ENCODE measurements around the gene PDP2. TPM values are rescaled to one million over a fixed set of nuclear protein-coding genes. Genes with fewer than 3 reads are reported as not detected.

Gene PDP2
- total and polyA plus RNA-seq, 10 of the 15 experiments (the other 5 are each of a cell fraction or from before 2014, with no cell fraction given): 1.9 to 31.1 (median 6.2) TPM

GRCh38 chr16:66895689-66895979, 15.3 kb downstream of the PDP2 start:
- Histone ChIP-seq H3K27me3 (replicated peaks in 1 of 2; ENCODE audit: control insufficient read depth in 2 of 2, insufficient read depth in 2 of 2, low read length in 1 of 2) (no peaks in the 10 kb centered on the region), H2AFZ (ENCODE audit: control insufficient read depth, low read depth, low read length) (no peak overlapping the region), H3K4me1 (ENCODE audit: control insufficient read depth, insufficient read depth, low read length) (no peaks in the 10 kb centered on the region; the same call in 1 of the 2 replicates), H3K4me3 (no peak overlapping the region), H3K36me3 (ENCODE audit: control insufficient read depth in 2 of 2, insufficient read depth in 2 of 2, low read length in 1 of 2) (no peaks in the 10 kb centered on the region), H3K79me2 (ENCODE audit: control insufficient read depth, insufficient read depth, low read length) (no peaks in the 10 kb centered on the region), H3K9ac (ENCODE audit: control insufficient read depth, insufficient read depth, low read length) (no peak overlapping the region), H3K4me2 (ENCODE audit: control insufficient read depth, insufficient read depth) (no peak overlapping the region), H3K27ac (ENCODE audit: control insufficient read depth, insufficient read depth) (no peak overlapping the region), H4K20me1 (ENCODE audit: control insufficient read depth, insufficient read depth) (no peaks in the 10 kb centered on the region), H3K9me3 (replicated peaks; ENCODE audit: control insufficient read depth, insufficient read depth, low read length) (no peaks in the 10 kb centered on the region)
- ATAC-seq (no peak), FAIRE-seq (no peak), DNase-seq (ENCODE audit: low read depth, low spot score) (no peak)
- in situ Hi-C loops (cut with MboI): no loop called here
- ChIA-PET RAD21 (ENCODE audit: unreplicated experiment) (interaction anchor here (1.0 to 1.9 kb wide), 7 partner anchors 10 to 258 kb away, joined by 3 to 6 read pairs (median 4); partner anchors contain the start of gene PDP2), SMC1A (ENCODE audit: uncharacterized antibody, unreplicated experiment) (interaction anchor here (1.0 to 3.0 kb wide), 5 partner anchors 10 to 122 kb away, joined by 3 to 9 read pairs (median 3); no protein-coding TSS in a partner anchor), POLR2A (interaction anchor here (1.0 kb wide), 1 partner anchor 13 kb away, joined by 3 read pairs; no protein-coding TSS in a partner anchor), CTCF (interaction anchor here (0.7 to 9.7 kb wide), 19 partner anchors 8 to 89 kb away, joined by 3 to 77 read pairs (median 4); partner anchors contain the start of genes CDH16, PDP2 and RRAD)
- no TSS peak for BruUV-seq (replicated peaks)
- TF ChIP-seq EGR1 (IDR thresholded peaks at IDR 0.05; ENCODE audit: borderline replicate concordance in 1 of 2, low read depth in 2 of 2, low read length in 2 of 2): no peak
- no peak for TF ChIP-seq KAT2A (conservative IDR thresholded peaks at IDR 0.05; ENCODE audit: control insufficient read depth, low read depth, low read length)
- no peak for TF ChIP-seq DPF2 (IDR thresholded peaks at IDR 0.05)
- no peak for TF ChIP-seq NR2C1 (IDR thresholded peaks at IDR 0.05)
- TF ChIP-seq POU2F2 (IDR thresholded peaks at IDR 0.05; ENCODE audit: borderline replicate concordance, low read depth, low read length): no peak
- TF ChIP-seq SIN3A (IDR thresholded peaks at IDR 0.05; ENCODE audit: low read depth, low read length): no peak
- TF ChIP-seq ZBED1 (IDR thresholded peaks at IDR 0.05; ENCODE audit: borderline replicate concordance): no peak
- no peak for TF ChIP-seq MEF2A (IDR thresholded peaks at IDR 0.05; ENCODE audit: insufficient read depth, low read depth, low read length)
- no peak for TF ChIP-seq CUX1 (IDR thresholded peaks at IDR 0.05; ENCODE audit: insufficient replicate concordance, low read depth, low read length)
- no peak for TF ChIP-seq TAF1 (IDR thresholded peaks at IDR 0.05; ENCODE audit: borderline replicate concordance, low read depth, low read length)
- TF ChIP-seq RELB (IDR thresholded peaks at IDR 0.05; ENCODE audit: low read depth): no peak
- no peak for TF ChIP-seq ATF7 (IDR thresholded peaks at IDR 0.05; ENCODE audit: low read depth)
- no peak for TF ChIP-seq HSF1 (IDR thresholded peaks at IDR 0.05; ENCODE audit: low read depth, low read length)
- no peak for TF ChIP-seq POLR2AphosphoS5 (IDR thresholded peaks at IDR 0.05; ENCODE audit: low read length)
- TF ChIP-seq TCF12 (IDR thresholded peaks at IDR 0.05; ENCODE audit: low read depth, low read length): no peak
- TF ChIP-seq RAD51 (IDR thresholded peaks at IDR 0.05): no peak
- TF ChIP-seq HDGF (IDR thresholded peaks at IDR 0.05): no peak
- 95% methylated on average over 5 of the region's 5 CpGs for WGBS (ENCODE audit: insufficient coverage, insufficient replicate concordance, low lambda C conversion rate, missing lambda C conversion rate)
- intact Hi-C loops (cut with micrococcal nuclease; ENCODE audit: unreplicated experiment): loop anchor here (1.0 kb wide), 2 partner anchors 33 to 52 kb away; no protein-coding TSS in a partner anchor

Measured in GM12878 (cell line).